Trophoblast cell (in vitro differentiated cells and primary cell): ENCODE data around the gene MRTFB.

Source experiments
- DNase-seq, 2 donors: peaks; one replicate each; pipeline ENCODE4 v3.0.0-alpha.2; 2016
- H2AFZ ChIP-seq: 2 replicates; pipeline ENCODE4 v1.6.1; 2013; ENCODE audit warnings: low read length, moderate library complexity, mild to moderate bottlenecking; ENCODE audit not compliant: insufficient read depth, poor library complexity
- H2AK5ac ChIP-seq: 2 replicates; pipeline ENCODE4 v1.6.1; 2013; ENCODE audit warnings: mild to moderate bottlenecking, low read length
- H2BK120ac ChIP-seq: 2 replicates; pipeline ENCODE4 v1.6.1; 2013; ENCODE audit warnings: low read length, mild to moderate bottlenecking, moderate library complexity; ENCODE audit not compliant: insufficient read depth, poor library complexity
- H2BK12ac ChIP-seq: 2 replicates; pipeline ENCODE4 v1.6.1; 2013; ENCODE audit warnings: mild to moderate bottlenecking, low read length, moderate library complexity
- H2BK5ac ChIP-seq: 2 replicates; pipeline ENCODE4 v1.6.1; 2013; ENCODE audit warnings: low read length, low read depth, moderate library complexity, mild to moderate bottlenecking; ENCODE audit not compliant: poor library complexity
- H3K14ac ChIP-seq: 2 replicates; pipeline ENCODE4 v1.6.1; 2013; ENCODE audit warnings: mild to moderate bottlenecking, low read length
- H3K18ac ChIP-seq: 2 replicates; pipeline ENCODE4 v1.6.1; 2013; ENCODE audit warnings: mild to moderate bottlenecking, low read length
- H3K23ac ChIP-seq: 2 replicates; pipeline ENCODE4 v1.6.1; 2013; ENCODE audit warnings: low read length
- H3K27ac ChIP-seq: 2 replicates; pipeline ENCODE4 v1.5.1; 2013; ENCODE audit warnings: low read depth, mild to moderate bottlenecking, inconsistent platforms, low read length, moderate library complexity
- H3K27me3 ChIP-seq: 2 replicates; pipeline ENCODE4 v1.6.1; 2013; ENCODE audit warnings: inconsistent platforms, mild to moderate bottlenecking, low read length, moderate library complexity; ENCODE audit not compliant: insufficient read depth
- H3K36me3 ChIP-seq, 2 experiments: 1 replicate in 1 of 2; 2 replicates in 1 of 2; pipeline ENCODE4 v1.6.1; 2013; ENCODE audit warnings: low read length in 2 of 2, mild to moderate bottlenecking in 2 of 2, moderate library complexity in 1 of 2; ENCODE audit not compliant: insufficient read depth in 2 of 2, control insufficient read depth in 1 of 2
- H3K4ac ChIP-seq: 2 replicates; pipeline ENCODE4 v1.6.1; 2013; ENCODE audit warnings: low read depth, mild to moderate bottlenecking, low read length, moderate library complexity
- H3K4me1 ChIP-seq, 2 experiments: 1 replicate in 1 of 2; 2 replicates in 1 of 2; pipeline ENCODE4 v1.6.1; 2013; ENCODE audit warnings: low read length in 2 of 2, mild to moderate bottlenecking in 2 of 2, moderate library complexity in 1 of 2; ENCODE audit not compliant: insufficient read depth in 2 of 2, control insufficient read depth in 1 of 2
- H3K4me2 ChIP-seq: 2 replicates; pipeline ENCODE4 v1.6.1; 2013; ENCODE audit warnings: inconsistent platforms, mild to moderate bottlenecking, low read length, moderate library complexity
- H3K4me3 ChIP-seq: 2 replicates; pipeline ENCODE4 v1.5.1; 2013; ENCODE audit warnings: mild to moderate bottlenecking, low read depth, low read length, inconsistent platforms
- H3K79me1 ChIP-seq: one replicate; pipeline ENCODE4 v1.6.1; 2013; ENCODE audit warnings: low read length
- H3K79me2 ChIP-seq: 2 replicates; pipeline ENCODE4 v1.6.1; 2013; ENCODE audit warnings: low read length, mild to moderate bottlenecking; ENCODE audit not compliant: control insufficient read depth, insufficient read depth, poor library complexity
- H3K9ac ChIP-seq: 2 replicates; pipeline ENCODE4 v1.6.1; 2013; ENCODE audit warnings: mild to moderate bottlenecking, low read length
- H3K9me3 ChIP-seq: 2 replicates; pipeline ENCODE4 v1.6.1; 2013; ENCODE audit warnings: low read depth, mild to moderate bottlenecking, control low read depth, inconsistent platforms, low read length; ENCODE audit not compliant: insufficient read depth
- H4K12ac ChIP-seq: 2 replicates; pipeline ENCODE4 v1.6.1; 2013; ENCODE audit warnings: low read depth, mild to moderate bottlenecking, low read length, moderate library complexity
- H4K8ac ChIP-seq: 2 replicates; pipeline ENCODE4 v1.6.1; 2013; ENCODE audit warnings: low read depth, mild to moderate bottlenecking, low read length, moderate library complexity
- H4K91ac ChIP-seq: one replicate; pipeline ENCODE4 v1.6.1; 2013; ENCODE audit warnings: low read depth, mild to moderate bottlenecking, low read length, moderate library complexity
- WGBS: extraction: QIAGEN DNeasy Blood & Tissue Kit; methylation state at CpG from one replicate; pipeline ENCODE4 v1.1.7; 2013; ENCODE audit warnings: missing lambda C conversion rate; ENCODE audit not compliant: insufficient read length, insufficient coverage; ENCODE audit errors: extremely low coverage; 5-methylcytosine and 5-hydroxymethylcytosine counted together

MRTFB gene

GRCh38 chr16:14139872-14140271 lies 68.8 kb downstream of the MRTFB start:
- Histone ChIP-seq H3K23ac (no peak overlapping the region), H3K27me3 (no peaks in the 10 kb centered on the region), H2BK12ac (no peak overlapping the region), H3K36me3 (no peaks in the 10 kb centered on the region), H3K14ac (no peak overlapping the region), H3K79me1 (no peaks in the 10 kb centered on the region), H2AK5ac (no peak overlapping the region), H2BK120ac (no peak overlapping the region), H3K9me3 (no peaks in the 10 kb centered on the region), H3K4me1 (no peaks in the 10 kb centered on the region), H4K91ac (no peak overlapping the region), H3K79me2 (no peaks in the 10 kb centered on the region), H3K9ac (no peak overlapping the region), H3K4me2 (no peak overlapping the region), H3K18ac (no peak overlapping the region), H4K8ac (no peak overlapping the region), H3K4ac (no peak overlapping the region), H2BK5ac (no peak overlapping the region), H4K12ac (no peak overlapping the region), H3K27ac (no peak overlapping the region), H2AFZ (no peak overlapping the region), H3K4me3 (no peak overlapping the region)
- no CpG with 5 or more reads among the region's 1 CpG for WGBS
- DNase-seq: no peak

GRCh38 chr16:14140923-14141322 lies 69.8 kb downstream of the MRTFB start:
- Histone ChIP-seq H4K12ac (no peak overlapping the region), H4K8ac (no peak overlapping the region), H3K18ac (no peak overlapping the region), H3K4me2 (no peak overlapping the region), H2AFZ (no peak overlapping the region), H4K91ac (no peak overlapping the region), H3K14ac (no peak overlapping the region), H3K79me1 (no peaks in the 10 kb centered on the region), H3K4ac (no peak overlapping the region), H3K9ac (no peak overlapping the region), H3K23ac (no peak overlapping the region), H2AK5ac (no peak overlapping the region), H3K36me3 (peaks cover 0 to 2% of the 10 kb centered on the region in 2 experiments), H2BK12ac (no peak overlapping the region), H3K79me2 (no peaks in the 10 kb centered on the region), H3K27me3 (no peaks in the 10 kb centered on the region), H3K27ac (no peak overlapping the region), H2BK120ac (no peak overlapping the region), H2BK5ac (no peak overlapping the region), H3K9me3 (no peaks in the 10 kb centered on the region), H3K4me3 (no peak overlapping the region), H3K4me1 (no peaks in the 10 kb centered on the region)
- WGBS: no CpG with 5 or more reads among the region's 5 CpGs
- no peak for DNase-seq

GRCh38 chr16:14146445-14146844 lies 75.3 kb downstream of the MRTFB start:
- H3K27ac ChIP-seq: no peak overlapping the region
- H4K8ac ChIP-seq: no peak overlapping the region
- no peak overlapping the region for H3K4me2 ChIP-seq
- no peak overlapping the region for H3K14ac ChIP-seq
- H3K4ac ChIP-seq: no peak overlapping the region
- H3K9me3 ChIP-seq: no peaks in the 10 kb centered on the region
- H3K18ac ChIP-seq: no peak overlapping the region
- H4K12ac ChIP-seq: no peak overlapping the region
- no peaks in the 10 kb centered on the region for H3K27me3 ChIP-seq
- H3K79me2 ChIP-seq: no peaks in the 10 kb centered on the region
- no peak overlapping the region for H2BK5ac ChIP-seq
- H2AFZ ChIP-seq: no peak overlapping the region
- no peak overlapping the region for H4K91ac ChIP-seq
- peaks cover 1 to 3% of the 10 kb centered on the region in 2 experiments for H3K36me3 ChIP-seq
- H3K23ac ChIP-seq: no peak overlapping the region
- no peaks in the 10 kb centered on the region for H3K4me1 ChIP-seq
- no peak overlapping the region for H3K9ac ChIP-seq
- H3K79me1 ChIP-seq: no peaks in the 10 kb centered on the region
- H2AK5ac ChIP-seq: no peak overlapping the region
- no peak overlapping the region for H2BK12ac ChIP-seq
- no peak for DNase-seq
- H3K4me3 ChIP-seq: no peak overlapping the region
- no peak overlapping the region for H2BK120ac ChIP-seq

- Histone ChIP-seq H2BK5ac (no peak overlapping the region), H3K18ac (no peak overlapping the region), H2AFZ (no peak overlapping the region), H3K14ac (no peak overlapping the region), H3K23ac (no peak overlapping the region), H3K9me3 (no peaks in the 10 kb centered on the region), H3K27me3 (no peaks in the 10 kb centered on the region), H2AK5ac (no peak overlapping the region), H4K91ac (no peak overlapping the region), H4K12ac (no peak overlapping the region), H3K4ac (no peak overlapping the region), H3K4me3 (no peak overlapping the region), H4K8ac (no peak overlapping the region), H3K79me2 (no peaks in the 10 kb centered on the region), H3K4me2 (no peak overlapping the region), H3K36me3 (peaks cover 1 to 3% of the 10 kb centered on the region in 2 experiments), H2BK12ac (no peak overlapping the region), H2BK120ac (no peak overlapping the region), H3K27ac (no peak overlapping the region), H3K4me1 (no peaks in the 10 kb centered on the region), H3K79me1 (no peaks in the 10 kb centered on the region), H3K9ac (no peak overlapping the region)
- WGBS: no CpG with 5 or more reads among the region's 2 CpGs
- DNase-seq: no peak
Measured at GRCh38 chr16:14148016-14148415, 76.9 kb downstream of the MRTFB start.
